GM23248 (cell line): Measurements from ENCODE around the gene ZNF226.

Experiments used
- EZH2 ChIP-seq: fragments of 200-600 bp; sonication (generic); IDR thresholded peaks from 2 replicates; pipeline ENCODE4 v1.6.1; 2018; ENCODE audit warnings: antibody characterized with exemption, mild to moderate bottlenecking; ENCODE audit not compliant: insufficient read depth, poor library complexity, severe bottlenecking
- EZH2phosphoT487 ChIP-seq: fragments of 200-600 bp; sonication (generic); IDR thresholded peaks from 2 replicates; pipeline ENCODE4 v1.6.1; 2018; ENCODE audit warnings: antibody characterized with exemption, moderate library complexity, mild to moderate bottlenecking, low read depth; ENCODE audit not compliant: insufficient read depth

DNA sequence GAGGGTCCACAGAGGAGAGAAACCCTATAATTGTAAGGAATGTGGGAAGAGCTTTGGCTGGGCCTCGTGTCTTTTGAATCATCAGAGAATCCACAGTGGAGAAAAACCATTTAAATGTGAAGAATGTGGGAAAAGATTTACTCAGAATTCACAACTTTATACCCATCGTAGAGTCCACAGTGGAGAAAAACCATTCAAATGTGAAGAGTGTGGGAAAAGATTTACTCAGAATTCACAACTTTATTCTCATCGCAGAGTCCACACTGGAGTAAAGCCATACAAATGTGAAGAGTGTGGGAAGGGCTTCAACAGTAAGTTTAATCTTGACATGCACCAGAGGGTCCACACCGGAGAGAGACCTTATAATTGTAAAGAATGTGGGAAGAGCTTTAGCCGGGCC lies 32.9 kb upstream of the ZNF226 start:
- TF ChIP-seq EZH2phosphoT487 = no peak
- no peak for TF ChIP-seq EZH2
